HEK293T (cell line): ENCODE data around the gene CNTN2.

Source experiments
- CTCF ChIA-PET: fragments of 350-600 bp; formaldehyde crosslinking; extraction: SDS; loops from one replicate; lab custom pipeline; 2021; ENCODE audit warnings: antibody characterized with exemption, inconsistent platforms; lab: Yijun Ruan, JAX
- POLR2A ChIA-PET: fragments of 350-600 bp; formaldehyde crosslinking; extraction: SDS; loops from one replicate; lab custom pipeline; 2020; ENCODE audit warnings: antibody characterized with exemption, inconsistent platforms; lab: Yijun Ruan, JAX
- DNase-seq: peaks from one replicate; pipeline ENCODE4 v3.0.0; 2012; ENCODE audit warnings: mixed read lengths; ENCODE audit errors: extremely low spot score
- ARNT ChIP-seq: fragments of 450-650 bp; IDR thresholded peaks from 2 replicates; pipeline ENCODE4 v1.6.1; 2017; ENCODE audit warnings: mild to moderate bottlenecking
- BHLHE40 ChIP-seq: fragments of 450-650 bp; IDR thresholded peaks from 2 replicates; pipeline ENCODE4 v1.6.1; 2016; ENCODE audit warnings: mild to moderate bottlenecking, moderate library complexity, borderline replicate concordance
- CTBP1 ChIP-seq: fragments of 450-650 bp; IDR thresholded peaks from 2 replicates; pipeline ENCODE4 v1.6.1; 2016; ENCODE audit warnings: borderline replicate concordance
- ELF4 ChIP-seq: fragments of 450-650 bp; IDR thresholded peaks from 2 replicates; pipeline ENCODE4 v1.6.1; 2017; ENCODE audit warnings: antibody characterized with exemption
- FOXA1 ChIP-seq: fragments of 450-650 bp; IDR thresholded peaks from 2 replicates; pipeline ENCODE4 v1.6.1; 2016; ENCODE audit warnings: mild to moderate bottlenecking
- FOXK2 ChIP-seq: fragments of 450-650 bp; IDR thresholded peaks from 2 replicates; pipeline ENCODE4 v1.6.1; 2016; ENCODE audit warnings: mild to moderate bottlenecking
- FOXM1 ChIP-seq: fragments of 450-650 bp; IDR thresholded peaks from 2 replicates; pipeline ENCODE4 v1.6.1; 2017; ENCODE audit warnings: mild to moderate bottlenecking, borderline replicate concordance
- HDGF ChIP-seq: fragments of 450-650 bp; IDR thresholded peaks from 2 replicates; pipeline ENCODE4 v1.6.1; 2017; ENCODE audit warnings: antibody characterized with exemption, borderline replicate concordance
- L3MBTL2 ChIP-seq: fragments of 450-650 bp; conservative IDR thresholded peaks from 2 replicates; pipeline ENCODE4 v1.6.1; 2016; ENCODE audit warnings: mild to moderate bottlenecking
- LEF1 ChIP-seq: fragments of 450-650 bp; IDR thresholded peaks from 2 replicates; pipeline ENCODE4 v1.6.1; 2017; ENCODE audit warnings: mild to moderate bottlenecking, borderline replicate concordance
- NFRKB ChIP-seq: fragments of 450-650 bp; IDR thresholded peaks from 2 replicates; pipeline ENCODE4 v1.6.1; 2016; ENCODE audit warnings: mild to moderate bottlenecking, moderate library complexity
- PKNOX1 ChIP-seq: fragments of 450-650 bp; IDR thresholded peaks from 2 replicates; pipeline ENCODE4 v1.6.1; 2016
- SP1 ChIP-seq: fragments of 450-650 bp; IDR thresholded peaks from 2 replicates; pipeline ENCODE4 v1.6.1; 2017
- SUZ12 ChIP-seq: fragments of 450-650 bp; IDR thresholded peaks from 2 replicates; pipeline ENCODE4 v1.6.1; 2016; ENCODE audit warnings: mild to moderate bottlenecking
- TARDBP ChIP-seq: fragments of 450-650 bp; IDR thresholded peaks from 2 replicates; pipeline ENCODE4 v1.6.1; 2016
- ZNF384 ChIP-seq: fragments of 450-650 bp; IDR thresholded peaks from 2 replicates; pipeline ENCODE4 v1.6.1; 2016

Gene CNTN2

GRCh38 chr1:205064741-205065316 is 21.8 kb downstream of the CNTN2 start:
- DNase-seq = no peak
- ChIA-PET CTCF (no interaction called here), POLR2A (no interaction called here)
- no peak for TF ChIP-seq BHLHE40
- TF ChIP-seq HDGF = no peak
- no peak for TF ChIP-seq FOXM1
- TF ChIP-seq NFRKB = no peak
- no peak for TF ChIP-seq ARNT
- TF ChIP-seq SUZ12 = no peak
- TF ChIP-seq PKNOX1 = no peak
- TF ChIP-seq CTBP1 = no peak

- ChIA-PET POLR2A (no interaction called here), CTCF (no interaction called here)
- no peak for TF ChIP-seq FOXA1
- no peak for DNase-seq
Observed at GRCh38 chr1:205065666-205066065, 22.7 kb downstream of the CNTN2 start.

- no peak for TF ChIP-seq ELF4
- ChIA-PET CTCF (interaction anchor here (0.6 to 1.4 kb wide), 2 partner anchors 48 to 77 kb away, joined by 3 read pairs; no protein-coding TSS in a partner anchor), POLR2A (no interaction called here)
- DNase-seq = no peak
Observed at GRCh38 chr1:205066141-205066818, 23.3 kb downstream of the CNTN2 start.

GRCh38 chr1:205067031-205067430 is 24.0 kb downstream of the CNTN2 start:
- ChIA-PET CTCF (interaction anchor here (1.4 kb wide), 1 partner anchor 77 kb away, joined by 3 read pairs; no protein-coding TSS in a partner anchor), POLR2A (no interaction called here)
- TF ChIP-seq ZNF384 = no peak
- TF ChIP-seq PKNOX1 = no peak
- no peak for TF ChIP-seq L3MBTL2
- TF ChIP-seq TARDBP = no peak
- no peak for TF ChIP-seq ARNT
- no peak for TF ChIP-seq SP1
- no peak for TF ChIP-seq CTBP1
- no peak for TF ChIP-seq HDGF
- no peak for TF ChIP-seq ELF4
- TF ChIP-seq FOXM1 = no peak
- TF ChIP-seq BHLHE40 = no peak
- TF ChIP-seq FOXK2 = no peak
- TF ChIP-seq NFRKB = no peak
- TF ChIP-seq FOXA1 = no peak
- TF ChIP-seq LEF1 = no peak
- TF ChIP-seq SUZ12 = no peak
- DNase-seq = no peak

- ChIA-PET POLR2A (no interaction called here), CTCF (no interaction called here)
- DNase-seq = no peak
- TF ChIP-seq FOXA1 (no peak), TARDBP (no peak), PKNOX1 (no peak), SUZ12 (no peak), HDGF (no peak), FOXK2 (no peak), FOXM1 (no peak), SP1 (no peak), ELF4 (no peak), L3MBTL2 (no peak), NFRKB (no peak), ZNF384 (no peak), CTBP1 (no peak), LEF1 (no peak), BHLHE40 (no peak), ARNT (no peak)
Observed at GRCh38 chr1:205068001-205068400, 25.0 kb downstream of the CNTN2 start.

- no peak for TF ChIP-seq HDGF
- no peak for TF ChIP-seq NFRKB
- TF ChIP-seq LEF1 = no peak
- TF ChIP-seq PKNOX1 = no peak
- no peak for TF ChIP-seq SUZ12
- no peak for TF ChIP-seq FOXM1
- no peak for TF ChIP-seq ELF4
- no peak for TF ChIP-seq CTBP1
- no peak for TF ChIP-seq BHLHE40
- ChIA-PET CTCF (no interaction called here), POLR2A (no interaction called here)
- no peak for DNase-seq
Observed at GRCh38 chr1:205068457-205069040, 25.5 kb downstream of the CNTN2 start.
